HepG2 (cell line): ENCODE measurements around the gene FSD1. TPM values are rescaled to one million over a fixed set of nuclear protein-coding genes. Genes with fewer than 3 reads are reported as not detected.

ENCODE experiments used
- ATAC-seq: fragments of 200-7000 bp; cut with Tn5 transposase; 3 replicates; pipeline ENCODE4 v1.9.1; 2020; ENCODE audit warnings: mild to moderate bottlenecking, moderate library complexity
- BruUV-seq: library from RNA; stranded (reverse); fragments of 400-500 nt; replicated peaks from 2 replicates; lab custom pipeline; 2021; lab: Mats Ljungman, UMichigan
- CTCF ChIA-PET: fragments of 300-600 bp; formaldehyde crosslinking; extraction: SDS; loops from one replicate; lab custom pipeline; 2021; ENCODE audit warnings: low total read pairs, inconsistent platforms, low intra/inter-chr PET ratio; lab: Yijun Ruan, JAX
- POLR2A ChIA-PET: fragments of 350-600 bp; sonication (Branson Sonifier 250); formaldehyde crosslinking; loops from one replicate; lab custom pipeline; 2020; ENCODE audit warnings: antibody characterized with exemption, inconsistent platforms; lab: Yijun Ruan, JAX
- DNase-seq: peaks from one replicate; pipeline ENCODE4 v3.0.0-alpha.2; 2015; ENCODE audit warnings: low spot score
- FAIRE-seq: peaks from 3 replicates; lab custom pipeline; 2011; peaks lifted over from hg19 to GRCh38; lab: Jason Lieb, UNC
- H2AFZ ChIP-seq: one replicate; pipeline ENCODE4 v1.6.1; 2011; ENCODE audit warnings: low read length, inconsistent platforms
- H3K27ac ChIP-seq: fragments of 300-600 bp; 3 replicates; pipeline ENCODE4 v1.8.0; 2011; ENCODE audit warnings: mixed run types, mild to moderate bottlenecking, mixed read lengths, low read length, inconsistent platforms; ENCODE audit not compliant: insufficient read depth; ENCODE audit errors: extremely low read length
- H3K27me3 ChIP-seq, 2 experiments: fragments of 200-600 bp in 1 of 2; 2 replicates in 1 of 2; 3 replicates in 1 of 2; pipeline versions ENCODE4 v1.6.0 to v1.8.0; 2011; ENCODE audit warnings: low read length in 2 of 2, mild to moderate bottlenecking in 2 of 2, moderate library complexity in 2 of 2, inconsistent platforms in 1 of 2; ENCODE audit not compliant: insufficient read depth in 2 of 2, control insufficient read depth in 1 of 2
- H3K36me3 ChIP-seq, 2 experiments: fragments of 200-600 bp in 1 of 2; replicated peaks in 1 of 2; 2 replicates in 1 of 2; 3 replicates in 1 of 2; pipeline versions ENCODE4 v1.5.1 to v1.8.0; 2011; ENCODE audit warnings: low read length in 2 of 2, inconsistent platforms in 1 of 2; ENCODE audit not compliant: insufficient read depth in 2 of 2, control insufficient read depth in 1 of 2
- H3K4me1 ChIP-seq: 2 replicates; pipeline ENCODE4 v1.5.1; 2012; ENCODE audit warnings: low read length, inconsistent platforms; ENCODE audit not compliant: insufficient read depth
- H3K4me2 ChIP-seq: 2 replicates; pipeline ENCODE4 v1.6.0; 2011; ENCODE audit warnings: low read depth, low read length, inconsistent platforms
- H3K4me3 ChIP-seq, 3 experiments: fragments of 200-600 bp in 1 of 3; sonication (generic), shearing (Covaris generic) in 1 of 3; replicated peaks in 1 of 3; 2 replicates each; pipeline ENCODE4 v1.5.1; 2011 to 2016; ENCODE audit warnings: low read length in 3 of 3, inconsistent platforms in 2 of 3, low read depth in 2 of 3, mild to moderate bottlenecking in 2 of 3, control low read depth in 1 of 3, mixed read lengths in 1 of 3; ENCODE audit not compliant: insufficient read depth in 1 of 3
- H3K79me2 ChIP-seq: one replicate; pipeline ENCODE4 v1.6.1; 2011; ENCODE audit warnings: low read length, inconsistent platforms; ENCODE audit not compliant: insufficient read depth
- H3K9ac ChIP-seq: 2 replicates; pipeline ENCODE4 v1.6.0; 2011; ENCODE audit warnings: mild to moderate bottlenecking, low read depth, low read length, inconsistent platforms; ENCODE audit not compliant: insufficient read depth
- H3K9me3 ChIP-seq: 2 replicates; pipeline ENCODE4 v1.5.1; 2012; ENCODE audit warnings: mild to moderate bottlenecking, low read length
- H4K20me1 ChIP-seq: 2 replicates; pipeline ENCODE4 v1.6.0; 2011; ENCODE audit warnings: inconsistent platforms, mild to moderate bottlenecking, low read length, moderate library complexity; ENCODE audit not compliant: insufficient read depth
- AGO1 ChIP-seq: fragments of 200-400 bp; formaldehyde crosslinking; IDR thresholded peaks from 2 replicates; pipeline ENCODE4 v1.6.1; 2017; ENCODE audit warnings: mild to moderate bottlenecking, low read depth, low read length, moderate library complexity; ENCODE audit not compliant: poor library complexity, severe bottlenecking
- AGO2 ChIP-seq: fragments of 200-400 bp; formaldehyde crosslinking; optimal IDR thresholded peaks from 2 replicates; pipeline ENCODE3; 2017; ENCODE audit warnings: mild to moderate bottlenecking, low read depth, low read length, moderate library complexity
- ESRRA ChIP-seq: sonication (generic); formaldehyde crosslinking; IDR thresholded peaks from 2 replicates; pipeline ENCODE4 v1.5.1; 2020; ENCODE audit warnings: mild to moderate bottlenecking, low read depth, missing genetic modification reagents
- KMT2A ChIP-seq: sonication (generic); formaldehyde crosslinking; IDR thresholded peaks from 2 replicates; pipeline ENCODE4 v1.4.0; 2020; ENCODE audit warnings: missing genetic modification reagents
- NAIF1 ChIP-seq: sonication (generic); formaldehyde crosslinking; IDR thresholded peaks from 2 replicates; pipeline ENCODE4 v1.5.0; 2020; ENCODE audit warnings: mild to moderate bottlenecking, missing genetic modification reagents, borderline replicate concordance
- PHF21A ChIP-seq: sonication (generic); formaldehyde crosslinking; IDR thresholded peaks from 2 replicates; pipeline ENCODE4 v1.5.0; 2020; ENCODE audit warnings: mild to moderate bottlenecking, missing genetic modification reagents
- POGZ ChIP-seq: sonication (generic); formaldehyde crosslinking; IDR thresholded peaks from 2 replicates; pipeline ENCODE4 v1.4.0; 2020; ENCODE audit warnings: mild to moderate bottlenecking, missing genetic modification reagents
- POLR2A ChIP-seq, 2 experiments: IDR thresholded peaks; 2 replicates each; pipeline ENCODE4 v1.6.1; 2011; ENCODE audit warnings: low read depth in 2 of 2, low read length in 2 of 2, mild to moderate bottlenecking in 1 of 2, moderate library complexity in 1 of 2; ENCODE audit not compliant: insufficient read depth in 1 of 2
- RBM22 ChIP-seq: fragments of 200-400 bp; formaldehyde crosslinking; optimal IDR thresholded peaks from 2 replicates; pipeline ENCODE3; 2017; ENCODE audit warnings: mild to moderate bottlenecking, low read length, moderate library complexity
- ZBTB33 ChIP-seq: sonication (generic); formaldehyde crosslinking; IDR thresholded peaks from 2 replicates; pipeline ENCODE4 v1.4.0; 2020; ENCODE audit warnings: missing genetic modification reagents
- ZNF263 ChIP-seq: sonication (generic); formaldehyde crosslinking; IDR thresholded peaks from 2 replicates; pipeline ENCODE4 v1.4.0; 2020; ENCODE audit warnings: missing genetic modification reagents
- ZSCAN29 ChIP-seq: sonication (generic); formaldehyde crosslinking; conservative IDR thresholded peaks from 2 replicates; pipeline ENCODE4 v1.4.0; 2020; ENCODE audit warnings: mild to moderate bottlenecking, missing genetic modification reagents
- WGBS: methylation state at CpG from one replicate; pipeline ENCODE4 v1.1.6; 2017; ENCODE audit warnings: low lambda C conversion rate; 5-methylcytosine and 5-hydroxymethylcytosine counted together
- in situ Hi-C: cut with HindIII; loops from 2 replicates; pipeline ENCODE4 v1.10.0; 2017; ENCODE audit warnings: low pct_unique_long_range_greater_than_20kb; ENCODE audit not compliant: extremely low pct_ligation_motif_present
- intact Hi-C: fragments of 100-400 bp; cut with micrococcal nuclease; formaldehyde crosslinking; loops from one replicate; pipeline ENCODE4 v1.10.0; 2022; ENCODE audit not compliant: unreplicated experiment
- polyA plus RNA-seq, 8 experiments: library from polyadenylated mRNA; depleted of rRNA in 3 of 8; stranded (reverse) in 7 of 8; unstranded in 1 of 8; fragments of >200 nt; fragmentation: Illumina TruSeq in 4 of 8; extraction: Trizol in 4 of 8; gene quantifications; 2 replicates each; pipeline versions ENCODE4 v1.2.1 to v1.2.3, GENCODE V29; 2011 to 2016; ENCODE audit warnings: low read depth in 4 of 8, missing spikeins in 1 of 8, mixed read lengths in 1 of 8; ENCODE audit not compliant: insufficient read depth in 1 of 8
- total RNA-seq, 5 experiments: library from RNA; depleted of rRNA; stranded (reverse); fragments of >200 nt; fragmentation: Illumina TruSeq; extraction: Trizol; gene quantifications; 2 replicates each; pipeline ENCODE4 v1.2.3, GENCODE V29; 2016; ENCODE audit warnings: low read depth in 1 of 5
- TF ChIP-seq, protein P1 (sequence below): sonication (generic); formaldehyde crosslinking; IDR thresholded peaks from 2 replicates; pipeline ENCODE4 v1.9.0; 2022; ENCODE audit warnings: missing genetic modification reagents, mild to moderate bottlenecking, borderline replicate concordance
- TF ChIP-seq, protein P2 (sequence below): sonication (generic); formaldehyde crosslinking; IDR thresholded peaks from 2 replicates; pipeline ENCODE4 v1.5.0; 2020; ENCODE audit warnings: missing genetic modification reagents, mild to moderate bottlenecking, borderline replicate concordance
- TF ChIP-seq, protein P3 (sequence below): IDR thresholded peaks from 2 replicates; pipeline ENCODE4 v1.6.1; 2016; ENCODE audit warnings: control low read depth

The FSD1 gene
- total and polyA plus RNA-seq, 2 of the 13 experiments (the other 11 are each of a cell fraction or from before 2014, with no cell fraction given) = 0.29 to 0.66 TPM

DNA sequence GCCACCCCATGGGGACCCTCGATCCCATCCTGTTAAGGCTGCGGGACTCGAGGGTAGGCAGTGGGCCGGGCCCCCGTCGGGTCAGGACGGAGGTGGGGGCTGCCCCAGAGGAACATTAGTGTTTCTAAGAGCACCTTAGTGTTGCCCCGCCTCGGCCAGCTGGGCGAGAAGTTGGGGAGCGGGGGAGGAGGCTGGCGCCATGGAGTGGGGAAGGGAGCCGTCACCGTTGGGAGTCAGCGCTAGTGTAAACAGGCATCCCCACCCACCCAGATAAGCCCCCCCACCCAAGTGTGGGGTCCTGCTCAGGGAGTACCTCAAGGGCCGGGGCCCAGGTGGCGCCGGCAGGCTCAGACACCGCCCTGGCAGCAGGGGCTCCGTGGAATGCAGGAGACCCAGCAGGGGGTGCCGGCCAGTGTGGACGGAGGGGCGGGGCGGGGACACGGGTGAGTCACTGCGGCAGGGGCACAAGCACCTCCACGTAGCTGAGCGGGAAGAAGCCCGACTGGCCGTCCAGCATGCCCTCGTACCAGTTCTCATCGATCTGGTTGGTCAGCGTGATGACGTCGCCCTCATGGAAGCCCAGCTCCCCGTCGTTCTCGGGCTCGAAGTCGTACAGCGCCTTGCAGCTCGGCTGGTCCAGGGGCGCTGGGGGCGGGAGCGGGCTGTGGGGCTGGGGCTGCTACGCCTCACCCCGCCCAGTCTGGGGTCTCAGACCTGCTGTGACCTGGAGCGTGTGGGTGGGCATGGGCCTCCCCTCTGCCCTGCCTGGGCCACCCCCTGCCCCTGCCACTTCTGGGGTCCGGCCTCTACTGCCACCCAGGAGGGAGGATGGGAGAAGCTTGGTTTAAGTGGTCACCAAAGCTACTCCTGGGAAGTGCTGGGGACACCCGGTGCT lies 57.0 kb downstream of the FSD1 start (continued):
- TF ChIP-seq ZSCAN29 (CRISPR knock-in tag) = no peak
- TF ChIP-seq KMT2A (CRISPR knock-in tag) = no peak
- no peak for TF ChIP-seq NAIF1 (CRISPR knock-in tag)
- TF ChIP-seq POGZ (CRISPR knock-in tag) = no peak

GRCh38 chr19:4362101-4362828 lies 57.9 kb downstream of the FSD1 start:
- FAIRE-seq = no peak
- WGBS = 97% methylated on average over 15 of the region's 32 CpGs
- no peak overlapping the region for H3K4me3 ChIP-seq
- H3K9me3 ChIP-seq = no peaks in the 10 kb centered on the region
- intact Hi-C loops = no loop called here
- peaks cover 27 to 65% of the 10 kb centered on the region in 2 experiments; a peak in 4 of 5 replicates for H3K36me3 ChIP-seq
- POLR2A ChIA-PET = interaction anchor here (1.4 to 2.7 kb wide), 4 partner anchors 13 to 32 kb away, joined by 5 to 11 read pairs (median 10); partner anchors contain the start of gene MPND
- no peak overlapping the region for H3K4me2 ChIP-seq
- H2AFZ ChIP-seq = no peak overlapping the region
- no peak for DNase-seq
- H3K9ac ChIP-seq = no peak overlapping the region
- H3K27me3 ChIP-seq = no peaks in the 10 kb centered on the region
- ATAC-seq = no peak; the same call in 2 of the 3 replicates
- in situ Hi-C loops = no loop called here
- no peaks in the 10 kb centered on the region for H3K4me1 ChIP-seq
- no peak overlapping the region for H3K27ac ChIP-seq
- CTCF ChIA-PET = no interaction called here
- peaks cover 2% of the 10 kb centered on the region for H3K79me2 ChIP-seq
- BruUV-seq = no TSS peak
- TF ChIP-seq ZBTB33 (0 out of 2 replicates have a peak, but pooled peaks have one; percentile 15), RBM22 (peak; percentile 85), PHF21A (CRISPR knock-in tag) (no peak), AGO2 (peak; percentile 82), POLR2A (IDR thresholded peaks at IDR 0.05; ENCODE audit: insufficient read depth in 1 of 2, low read depth in 2 of 2, low read length in 2 of 2) (peak in 1 of 2 experiments; percentile 42; a peak in 1 of 4 replicates), ESRRA (CRISPR knock-in tag) (no peak), ZNF263 (peak; percentile 23; the same call in 1 of the 2 replicates), AGO1 (peak; percentile 34)
- TF ChIP-seq, protein P1, sequence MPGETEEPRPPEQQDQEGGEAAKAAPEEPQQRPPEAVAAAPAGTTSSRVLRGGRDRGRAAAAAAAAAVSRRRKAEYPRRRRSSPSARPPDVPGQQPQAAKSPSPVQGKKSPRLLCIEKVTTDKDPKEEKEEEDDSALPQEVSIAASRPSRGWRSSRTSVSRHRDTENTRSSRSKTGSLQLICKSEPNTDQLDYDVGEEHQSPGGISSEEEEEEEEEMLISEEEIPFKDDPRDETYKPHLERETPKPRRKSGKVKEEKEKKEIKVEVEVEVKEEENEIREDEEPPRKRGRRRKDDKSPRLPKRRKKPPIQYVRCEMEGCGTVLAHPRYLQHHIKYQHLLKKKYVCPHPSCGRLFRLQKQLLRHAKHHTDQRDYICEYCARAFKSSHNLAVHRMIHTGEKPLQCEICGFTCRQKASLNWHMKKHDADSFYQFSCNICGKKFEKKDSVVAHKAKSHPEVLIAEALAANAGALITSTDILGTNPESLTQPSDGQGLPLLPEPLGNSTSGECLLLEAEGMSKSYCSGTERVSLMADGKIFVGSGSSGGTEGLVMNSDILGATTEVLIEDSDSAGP (CRISPR knock-in tag) = 0 out of 2 replicates have a peak, but pooled peaks have one; percentile 30
- TF ChIP-seq, protein P2, sequence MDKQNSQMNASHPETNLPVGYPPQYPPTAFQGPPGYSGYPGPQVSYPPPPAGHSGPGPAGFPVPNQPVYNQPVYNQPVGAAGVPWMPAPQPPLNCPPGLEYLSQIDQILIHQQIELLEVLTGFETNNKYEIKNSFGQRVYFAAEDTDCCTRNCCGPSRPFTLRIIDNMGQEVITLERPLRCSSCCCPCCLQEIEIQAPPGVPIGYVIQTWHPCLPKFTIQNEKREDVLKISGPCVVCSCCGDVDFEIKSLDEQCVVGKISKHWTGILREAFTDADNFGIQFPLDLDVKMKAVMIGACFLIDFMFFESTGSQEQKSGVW (CRISPR knock-in tag) = no peak
- TF ChIP-seq, protein P3, sequence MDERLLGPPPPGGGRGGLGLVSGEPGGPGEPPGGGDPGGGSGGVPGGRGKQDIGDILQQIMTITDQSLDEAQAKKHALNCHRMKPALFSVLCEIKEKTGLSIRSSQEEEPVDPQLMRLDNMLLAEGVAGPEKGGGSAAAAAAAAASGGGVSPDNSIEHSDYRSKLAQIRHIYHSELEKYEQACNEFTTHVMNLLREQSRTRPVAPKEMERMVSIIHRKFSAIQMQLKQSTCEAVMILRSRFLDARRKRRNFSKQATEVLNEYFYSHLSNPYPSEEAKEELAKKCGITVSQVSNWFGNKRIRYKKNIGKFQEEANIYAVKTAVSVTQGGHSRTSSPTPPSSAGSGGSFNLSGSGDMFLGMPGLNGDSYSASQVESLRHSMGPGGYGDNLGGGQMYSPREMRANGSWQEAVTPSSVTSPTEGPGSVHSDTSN (CRISPR knock-in tag) = no peak
- no peaks in the 10 kb centered on the region for H4K20me1 ChIP-seq
